Astrocyte (in vitro differentiated cells and primary cell): ENCODE data around the gene NELFB. TPM values are rescaled to one million over a fixed set of nuclear protein-coding genes. Genes with fewer than 3 reads are reported as not detected.

Experiments used
- DNase-seq: peaks from one replicate; pipeline ENCODE4 v3.0.0-alpha.2; 2010; ENCODE audit warnings: low read depth
- FAIRE-seq: peaks from 2 replicates; lab custom pipeline; 2011; peaks lifted over from hg19 to GRCh38; lab: Jason Lieb, UNC
- H2AFZ ChIP-seq: 2 replicates; pipeline ENCODE4 v1.6.0; 2012; ENCODE audit warnings: low read depth, low read length, inconsistent platforms
- H3K27ac ChIP-seq: 2 replicates; pipeline ENCODE4 v1.5.1; 2011; ENCODE audit warnings: low read depth, low read length, inconsistent platforms
- H3K27me3 ChIP-seq: 2 replicates; pipeline ENCODE4 v1.6.0; 2011; ENCODE audit warnings: low read length, inconsistent platforms; ENCODE audit not compliant: insufficient read depth
- H3K36me3 ChIP-seq: 2 replicates; pipeline ENCODE4 v1.5.1; 2011; ENCODE audit warnings: low read length, inconsistent platforms; ENCODE audit not compliant: insufficient read depth
- H3K4me1 ChIP-seq: 2 replicates; pipeline ENCODE4 v1.5.1; 2011; ENCODE audit warnings: low read length, inconsistent platforms; ENCODE audit not compliant: insufficient read depth
- H3K4me2 ChIP-seq: 2 replicates; pipeline ENCODE4 v1.6.0; 2012; ENCODE audit warnings: low read length, inconsistent platforms
- H3K4me3 ChIP-seq: 2 replicates; pipeline ENCODE4 v1.5.1; 2011; ENCODE audit warnings: low read depth, mild to moderate bottlenecking, low read length, inconsistent platforms; ENCODE audit not compliant: insufficient read depth
- H3K79me2 ChIP-seq: 2 replicates; pipeline ENCODE4 v1.6.0; 2012; ENCODE audit warnings: mild to moderate bottlenecking, low read length, inconsistent platforms; ENCODE audit not compliant: insufficient read depth
- H3K9ac ChIP-seq: 2 replicates; pipeline ENCODE4 v1.6.0; 2012; ENCODE audit warnings: mild to moderate bottlenecking, low read length, inconsistent platforms
- H3K9me3 ChIP-seq: 2 replicates; pipeline ENCODE4 v1.5.1; 2012; ENCODE audit warnings: low read depth, mild to moderate bottlenecking, low read length, inconsistent platforms; ENCODE audit not compliant: insufficient read depth
- H4K20me1 ChIP-seq: 2 replicates; pipeline ENCODE4 v1.6.0; 2012; ENCODE audit warnings: low read length, inconsistent platforms; ENCODE audit not compliant: insufficient read depth
- H3K27ac Mint-ChIP-seq: one replicate; pipeline ENCODE4 v1.8.0; 2021; ENCODE audit warnings: mild to moderate bottlenecking, mixed read lengths; ENCODE audit not compliant: unreplicated experiment
- H3K27me3 Mint-ChIP-seq: one replicate; pipeline ENCODE4 v1.8.0; 2021; ENCODE audit warnings: low read depth, mixed read lengths; ENCODE audit not compliant: unreplicated experiment
- H3K36me3 Mint-ChIP-seq: one replicate; pipeline ENCODE4 v1.8.0; 2021; ENCODE audit warnings: low read depth, mixed read lengths; ENCODE audit not compliant: unreplicated experiment
- H3K4me1 Mint-ChIP-seq: one replicate; pipeline ENCODE4 v1.8.0; 2021; ENCODE audit warnings: low read depth, mixed read lengths; ENCODE audit not compliant: unreplicated experiment
- H3K4me3 Mint-ChIP-seq: one replicate; pipeline ENCODE4 v1.8.0; 2021; ENCODE audit warnings: mild to moderate bottlenecking, moderate library complexity, mixed read lengths; ENCODE audit not compliant: unreplicated experiment
- H3K9me3 Mint-ChIP-seq: one replicate; pipeline ENCODE4 v1.8.0; 2021; ENCODE audit warnings: mild to moderate bottlenecking, mixed read lengths; ENCODE audit not compliant: unreplicated experiment
- EZH2 ChIP-seq: IDR thresholded peaks from 2 replicates; pipeline ENCODE4 v1.6.1; 2012; ENCODE audit warnings: mild to moderate bottlenecking, low read length, inconsistent platforms; ENCODE audit not compliant: insufficient read depth
- total RNA-seq: library from RNA; stranded (reverse); gene quantifications from 2 replicates; pipeline ENCODE4 v1.2.1, GENCODE V29; 2021
- TF ChIP-seq, protein P1 (sequence below): IDR thresholded peaks from 2 replicates; pipeline ENCODE4 v1.5.1; 2011; ENCODE audit warnings: low read depth, mild to moderate bottlenecking, inconsistent platforms, low read length, moderate library complexity; ENCODE audit not compliant: insufficient read depth

The NELFB gene
- total RNA-seq, 1 donor from 2014 or later = 48.9 TPM

GRCh38 chr9:137253717-137254623, 1.2 kb upstream of the NELFB start:
- TF ChIP-seq, protein P1, sequence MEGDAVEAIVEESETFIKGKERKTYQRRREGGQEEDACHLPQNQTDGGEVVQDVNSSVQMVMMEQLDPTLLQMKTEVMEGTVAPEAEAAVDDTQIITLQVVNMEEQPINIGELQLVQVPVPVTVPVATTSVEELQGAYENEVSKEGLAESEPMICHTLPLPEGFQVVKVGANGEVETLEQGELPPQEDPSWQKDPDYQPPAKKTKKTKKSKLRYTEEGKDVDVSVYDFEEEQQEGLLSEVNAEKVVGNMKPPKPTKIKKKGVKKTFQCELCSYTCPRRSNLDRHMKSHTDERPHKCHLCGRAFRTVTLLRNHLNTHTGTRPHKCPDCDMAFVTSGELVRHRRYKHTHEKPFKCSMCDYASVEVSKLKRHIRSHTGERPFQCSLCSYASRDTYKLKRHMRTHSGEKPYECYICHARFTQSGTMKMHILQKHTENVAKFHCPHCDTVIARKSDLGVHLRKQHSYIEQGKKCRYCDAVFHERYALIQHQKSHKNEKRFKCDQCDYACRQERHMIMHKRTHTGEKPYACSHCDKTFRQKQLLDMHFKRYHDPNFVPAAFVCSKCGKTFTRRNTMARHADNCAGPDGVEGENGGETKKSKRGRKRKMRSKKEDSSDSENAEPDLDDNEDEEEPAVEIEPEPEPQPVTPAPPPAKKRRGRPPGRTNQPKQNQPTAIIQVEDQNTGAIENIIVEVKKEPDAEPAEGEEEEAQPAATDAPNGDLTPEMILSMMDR = no peak
- no peak for TF ChIP-seq EZH2
- Mint-ChIP-seq H3K27me3 (peaks cover 6% of the 10 kb centered on the region), H3K9me3 (no peaks in the 10 kb centered on the region), H3K4me1 (peaks cover 4% of the 10 kb centered on the region), H3K4me3 (peak overlapping the region; percentile 90), H3K27ac (peak overlapping the region; percentile 67), H3K36me3 (no peaks in the 10 kb centered on the region)
- peak overlapping the region; percentile 97 for H3K4me3 ChIP-seq
- peaks cover 18% of the 10 kb centered on the region for H4K20me1 ChIP-seq
- no peak overlapping the region for H3K27ac ChIP-seq
- no peaks in the 10 kb centered on the region for H3K27me3 ChIP-seq
- no peak for DNase-seq
- peak overlapping the region; percentile 99 for H3K4me2 ChIP-seq
- peaks cover 1% of the 10 kb centered on the region for H3K36me3 ChIP-seq
- peaks cover 22% of the 10 kb centered on the region for H3K4me1 ChIP-seq
- peak overlapping the region; percentile 90 for H2AFZ ChIP-seq
- H3K9ac ChIP-seq = peak overlapping the region; percentile 88
- peaks cover 33% of the 10 kb centered on the region for H3K79me2 ChIP-seq
- H3K9me3 ChIP-seq = no peaks in the 10 kb centered on the region
- FAIRE-seq = no peak

DNA sequence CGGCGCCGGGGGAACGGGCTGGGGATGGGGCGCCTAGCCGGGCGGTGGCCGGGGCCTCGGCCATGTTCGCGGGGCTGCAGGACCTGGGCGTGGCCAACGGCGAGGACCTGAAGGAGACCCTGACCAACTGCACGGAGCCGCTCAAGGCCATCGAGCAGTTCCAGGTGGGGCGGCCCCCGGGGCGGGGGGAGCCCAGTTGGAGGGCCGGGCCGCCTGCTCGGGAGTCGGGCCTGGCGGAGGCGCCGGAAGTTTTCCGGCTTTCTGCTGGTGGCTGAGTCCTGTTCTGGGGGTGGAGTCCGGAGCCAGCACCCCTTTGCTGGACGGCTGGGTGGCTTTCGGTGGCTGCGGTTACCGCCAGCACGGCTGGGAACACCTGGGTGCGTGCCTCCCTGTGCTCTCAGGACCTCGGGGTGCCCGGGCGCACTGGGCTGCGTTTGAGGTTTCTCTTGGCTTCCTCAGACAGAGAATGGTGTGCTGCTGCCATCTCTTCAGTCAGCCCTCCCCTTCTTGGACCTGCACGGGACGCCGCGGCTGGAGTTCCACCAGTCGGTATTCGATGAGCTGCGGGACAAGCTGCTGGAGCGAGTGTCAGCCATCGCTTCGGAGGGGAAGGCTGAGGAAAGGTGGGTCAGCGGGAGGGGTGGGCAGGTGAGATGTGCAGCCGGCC, 454 bp downstream of the NELFB start:
- H3K4me2 ChIP-seq = peak overlapping the region; percentile 99
- H2AFZ ChIP-seq = peak overlapping the region; percentile 56
- TF ChIP-seq EZH2 = no peak
- TF ChIP-seq, protein P1 = no peak
- Mint-ChIP-seq H3K9me3 (no peaks in the 10 kb centered on the region), H3K4me3 (peak overlapping the region; percentile 90), H3K27me3 (peaks cover 2% of the 10 kb centered on the region), H3K36me3 (no peaks in the 10 kb centered on the region), H3K4me1 (peaks cover 4% of the 10 kb centered on the region), H3K27ac (no peak overlapping the region)
- FAIRE-seq (no peak), DNase-seq (no peak)
- peak overlapping the region; percentile 97 for H3K4me3 ChIP-seq
- no peaks in the 10 kb centered on the region for H3K27me3 ChIP-seq
- H3K4me1 ChIP-seq = peaks cover 22% of the 10 kb centered on the region
- peak overlapping the region; percentile 88 for H3K9ac ChIP-seq
- H3K9me3 ChIP-seq = no peaks in the 10 kb centered on the region
- H3K36me3 ChIP-seq = peaks cover 4% of the 10 kb centered on the region
- H3K27ac ChIP-seq = peak overlapping the region; percentile 50
- H3K79me2 ChIP-seq = peaks cover 37% of the 10 kb centered on the region
- peaks cover 23% of the 10 kb centered on the region for H4K20me1 ChIP-seq
